Stomach (tissue), 9 donors: Measurements from ENCODE around the gene STRBP. TPM values are rescaled to one million over a fixed set of nuclear protein-coding genes. Genes with fewer than 3 reads are reported as not detected.
"Not testable (repeated sequence)": the region's sequence is repeated elsewhere in the genome, so short reads cannot be mapped to it uniquely, and the experiment has no call there.

ENCODE experiments used
- DNase-seq, 2 donors: peaks; one replicate each; pipeline versions ENCODE4 v3.0.0 to v3.0.0-alpha.2; 2013 to 2019
- H3K27ac ChIP-seq, 5 donors: fragments of 200-600 bp in 4 of 5; sonication (generic) in 4 of 5; one replicate each; pipeline ENCODE4 v1.5.1; 2013 to 2019; ENCODE audit warnings: mild to moderate bottlenecking in 1 of 5, moderate library complexity in 1 of 5
- H3K27me3 ChIP-seq, 3 donors: fragments of 200-600 bp; sonication (generic); one replicate each; pipeline ENCODE4 v1.5.1; 2017 to 2019; ENCODE audit warnings: mixed run types in 1 of 3
- H3K36me3 ChIP-seq, 4 donors: fragments of 200-600 bp; sonication (generic); 1 replicate in 3 of 4; 2 replicates in 1 of 4; pipeline ENCODE4 v1.5.1; 2016 to 2019
- H3K4me1 ChIP-seq, 4 donors: fragments of 200-600 bp; sonication (generic); one replicate each; pipeline ENCODE4 v1.5.1; 2016 to 2019
- H3K4me3 ChIP-seq, 4 donors: fragments of 200-600 bp; sonication (generic) in 3 of 4; one replicate each; pipeline ENCODE4 v1.5.1; 2016 to 2019; ENCODE audit warnings: mild to moderate bottlenecking in 1 of 4
- H3K9me3 ChIP-seq, 4 donors: fragments of 200-600 bp; sonication (generic); one replicate each; pipeline ENCODE4 v1.5.1; 2016 to 2019
- CTCF ChIP-seq, 7 experiments: fragments of 450-650 bp in 4 of 7; fragments of 200-600 bp in 3 of 7; sonication (generic) in 3 of 7; IDR thresholded peaks; one replicate each; pipeline ENCODE4 v1.5.1; 2016 to 2019; ENCODE audit warnings: antibody characterized with exemption in 7 of 7, control low read depth in 2 of 7, mild to moderate bottlenecking in 1 of 7
- EP300 ChIP-seq: sonication (generic); formaldehyde crosslinking; IDR thresholded peaks from one replicate; pipeline ENCODE4 v1.6.1; 2017; ENCODE audit warnings: antibody characterized with exemption
- POLR2A ChIP-seq, 4 donors: fragments of 450-650 bp; IDR thresholded peaks; one replicate each; pipeline ENCODE4 v1.6.1; 2016; ENCODE audit warnings: antibody characterized with exemption in 4 of 4, control low read depth in 2 of 4, mild to moderate bottlenecking in 1 of 4, moderate library complexity in 1 of 4
- POLR2AphosphoS5 ChIP-seq, 3 donors: sonication (generic); formaldehyde crosslinking; IDR thresholded peaks; one replicate each; pipeline ENCODE4 v1.6.1; 2016; ENCODE audit warnings: antibody characterized with exemption in 3 of 3
- WGBS, 5 donors: extraction: QIAGEN DNeasy Blood & Tissue Kit in 3 of 5; methylation state at CpG; one replicate each; pipeline versions ENCODE4 v1.1.5 to v1.1.7; 2013 to 2018; 5-methylcytosine and 5-hydroxymethylcytosine counted together
- intact Hi-C: fragments of 100-400 bp; cut with DNase I; formaldehyde crosslinking; loops from one replicate; pipeline ENCODE4 v1.15.1; 2023; ENCODE audit warnings: low total_unique reads
- polyA plus RNA-seq, 3 donors: library from polyadenylated mRNA; stranded (reverse); fragments of 200-250 nt; gene quantifications; one replicate each; pipeline ENCODE4 v1.2.3, GENCODE V29; 2013
- total RNA-seq, 5 donors: library from RNA; depleted of rRNA; stranded (reverse); fragments of >200 nt; gene quantifications; one replicate each; pipeline versions ENCODE4 v1.1.0 to v1.2.3, GENCODE V29; 2014 to 2016
- donor health status: healthy with polysubstance abuse.
- donor health status: Bipolar disorder and iron deficiency.
- donor health status: healthy.

Gene STRBP
- total and polyA plus RNA-seq, 8 donors: 5.5 to 21.0 (median 10.2) TPM

GRCh38 chr9:123187131-123187530 lies 81.3 kb downstream of the STRBP start:
- Histone ChIP-seq H3K4me1 (peaks cover 0 to 5% (median 0%) of the 10 kb centered on the region in 4 donors), H3K27me3 (no peaks in the 10 kb centered on the region), H3K36me3 (no peaks in the 10 kb centered on the region), H3K9me3 (no peaks in the 10 kb centered on the region), H3K27ac (no peak overlapping the region), H3K4me3 (no peak overlapping the region)
- no peak for DNase-seq
- WGBS, 5 donors: 91 to 100% (median 95%) methylated on average over 1 of the region's 1 CpG
- intact Hi-C loops: no loop called here
- TF ChIP-seq POLR2A (IDR thresholded peaks at IDR 0.05) (no peak), POLR2AphosphoS5 (IDR thresholded peaks at IDR 0.05) (no peak), CTCF (IDR thresholded peaks at IDR 0.05) (no peak), EP300 (no peak)

- not testable (repeated sequence) for H3K27me3 ChIP-seq
Measured at GRCh38 chr9:123186029-123186428, 82.4 kb downstream of the STRBP start.

GRCh38 chr9:123176949-123177348 lies 91.4 kb downstream of the STRBP start:
- intact Hi-C loops: no loop called here
- Histone ChIP-seq H3K4me3 (no peak overlapping the region), H3K27ac (no peak overlapping the region), H3K36me3 (peaks cover 0 to 3% (median 0%) of the 10 kb centered on the region in 4 donors), H3K27me3 (no peaks in the 10 kb centered on the region), H3K4me1 (peaks cover 0 to 10% (median 3%) of the 10 kb centered on the region in 4 donors), H3K9me3 (no peaks in the 10 kb centered on the region)
- DNase-seq: no peak
- WGBS, 5 donors: 84 to 94% (median 92%) methylated on average over 2 of the region's 2 CpGs
- no peak for TF ChIP-seq POLR2A (IDR thresholded peaks at IDR 0.05)
- no peak for TF ChIP-seq EP300
- no peak for TF ChIP-seq POLR2AphosphoS5 (IDR thresholded peaks at IDR 0.05)
- no peak for TF ChIP-seq CTCF (IDR thresholded peaks at IDR 0.05)

More at GRCh38 chr9:123186029-123186428, 82.4 kb downstream of the STRBP start:
- H3K9me3 ChIP-seq, H3K4me1 ChIP-seq, DNase-seq, H3K27ac ChIP-seq, intact Hi-C loops, H3K36me3 ChIP-seq, H3K4me3 ChIP-seq: not testable (repeated sequence)
- 91 to 100% (median 100%) methylated on average over 2 of the region's 2 CpGs for WGBS, 5 donors

- H3K36me3 ChIP-seq: peaks cover 0 to 3% (median 0%) of the 10 kb centered on the region in 4 donors
- H3K4me3 ChIP-seq: peak overlapping the region in 2 of 4 donors; percentile 2 to 16
- 57 to 64% (median 59%) methylated on average over 4 of the region's 4 CpGs for whole genome bisulfite sequencing, 5 donors
- no peaks in the 10 kb centered on the region for H3K27me3 ChIP-seq
- no peak for TF ChIP-seq EP300
- no peak for TF ChIP-seq POLR2A (IDR thresholded peaks at IDR 0.05)
- TF ChIP-seq POLR2AphosphoS5 (IDR thresholded peaks at IDR 0.05): no peak
- TF ChIP-seq CTCF (IDR thresholded peaks at IDR 0.05): no peak
- H3K9me3 ChIP-seq: no peaks in the 10 kb centered on the region
- peaks cover 0 to 10% (median 3%) of the 10 kb centered on the region in 4 donors for H3K4me1 ChIP-seq
- DNase-seq: peak in 1 of 2 donors; percentile 1
- peak overlapping the region in 2 of 5 donors; percentile 28 to 40 for H3K27ac ChIP-seq
- intact Hi-C loops: no loop called here
Measured at GRCh38 chr9:123175854-123176629, 92.3 kb downstream of the STRBP start.
